ENCODE measurements around the gene AP3M1. TPM values are rescaled to one million over a fixed set of nuclear protein-coding genes. Genes with fewer than 3 reads are reported as not detected.
"Not testable (repeated sequence)": the region's sequence is repeated elsewhere in the genome, so short reads cannot be mapped to it uniquely, and the experiment has no call there.

AP3M1 gene, protein sequence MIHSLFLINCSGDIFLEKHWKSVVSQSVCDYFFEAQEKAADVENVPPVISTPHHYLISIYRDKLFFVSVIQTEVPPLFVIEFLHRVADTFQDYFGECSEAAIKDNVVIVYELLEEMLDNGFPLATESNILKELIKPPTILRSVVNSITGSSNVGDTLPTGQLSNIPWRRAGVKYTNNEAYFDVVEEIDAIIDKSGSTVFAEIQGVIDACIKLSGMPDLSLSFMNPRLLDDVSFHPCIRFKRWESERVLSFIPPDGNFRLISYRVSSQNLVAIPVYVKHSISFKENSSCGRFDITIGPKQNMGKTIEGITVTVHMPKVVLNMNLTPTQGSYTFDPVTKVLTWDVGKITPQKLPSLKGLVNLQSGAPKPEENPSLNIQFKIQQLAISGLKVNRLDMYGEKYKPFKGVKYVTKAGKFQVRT
- 28.0 TPM for total RNA-seq
- long read RNA-seq, full-length matches to known transcripts: 22 of 24 reads
- long read RNA-seq, partial matches to known transcripts: 1 of 24 reads
- long read RNA-seq, other reads (novel, unspliced or antisense): 1 of 24 reads

DNA sequence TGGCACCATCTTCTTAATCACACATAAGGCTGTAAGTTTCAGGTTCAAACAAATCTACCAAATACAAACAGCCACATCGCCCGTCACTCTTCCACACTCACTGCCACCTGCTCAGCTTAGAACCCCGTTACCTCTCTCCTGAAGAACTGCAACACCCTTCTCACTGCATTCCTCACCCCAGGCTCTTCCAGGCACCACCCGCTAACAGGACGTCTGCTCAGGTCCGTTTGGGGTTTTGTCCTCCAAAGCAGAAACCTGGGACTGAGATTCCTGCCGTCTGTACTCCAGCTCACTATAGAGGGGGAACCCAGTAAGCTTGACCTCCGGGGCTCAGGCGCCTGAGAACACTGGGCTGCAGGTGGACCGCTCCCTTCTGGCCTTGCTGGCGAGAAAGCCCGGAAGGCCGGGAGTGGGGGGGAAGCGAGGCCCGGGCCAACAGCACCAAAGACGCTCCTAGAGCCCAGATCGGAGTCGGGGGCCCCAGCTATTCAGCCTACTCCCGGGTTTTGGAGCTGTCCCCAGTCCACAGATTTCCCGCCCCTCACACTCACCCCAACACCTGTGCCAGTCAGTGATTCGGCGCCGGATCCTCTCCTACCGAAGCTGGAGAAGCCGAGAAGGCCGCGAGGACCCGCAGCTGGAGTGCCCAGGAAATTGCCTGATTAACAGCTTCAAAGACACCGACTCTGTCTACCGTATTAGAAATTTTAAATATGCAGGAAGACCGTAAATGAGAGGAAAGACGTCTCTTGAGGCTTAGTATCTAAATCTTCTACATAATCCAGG is at the start of gene AP3M1:
Gene AP3M1 (minus strand): TSS at position 625 of the 786 bp plus-strand sequence. CDS start 12,449 bp downstream, outside the sequence.
- DNase-seq (ENCODE audit: missing footprints) (peak; percentile 92), ATAC-seq (peak; percentile 65)
- intact Hi-C loops (cut with DNase I): loop anchor here (2.0 to 10.0 kb wide), 3 partner anchors 26 to 1084 kb away; partner anchors contain the start of gene COMTD1

DNA sequence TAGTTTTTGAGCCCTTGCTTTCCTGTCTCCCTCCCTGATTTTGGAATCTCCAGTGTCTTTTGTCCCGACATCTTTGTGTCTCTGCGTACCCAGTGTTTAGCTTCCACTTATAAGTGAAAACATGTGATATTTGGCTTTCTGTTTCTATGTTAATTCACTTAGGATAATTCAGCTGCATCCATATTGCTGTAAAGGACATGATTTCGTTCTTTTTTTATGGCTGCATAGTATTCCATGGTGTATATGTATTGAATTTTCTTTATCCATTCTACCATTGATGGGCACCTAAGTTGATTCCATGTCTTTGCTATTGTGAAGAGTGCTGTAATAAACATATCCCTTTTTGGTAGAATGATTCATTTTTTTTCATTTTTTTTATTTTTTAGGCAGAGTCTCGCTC is 48.7 kb upstream of the AP3M1 start:
- no peak for ATAC-seq
- no peak for DNase-seq (ENCODE audit: missing footprints)

DNA sequence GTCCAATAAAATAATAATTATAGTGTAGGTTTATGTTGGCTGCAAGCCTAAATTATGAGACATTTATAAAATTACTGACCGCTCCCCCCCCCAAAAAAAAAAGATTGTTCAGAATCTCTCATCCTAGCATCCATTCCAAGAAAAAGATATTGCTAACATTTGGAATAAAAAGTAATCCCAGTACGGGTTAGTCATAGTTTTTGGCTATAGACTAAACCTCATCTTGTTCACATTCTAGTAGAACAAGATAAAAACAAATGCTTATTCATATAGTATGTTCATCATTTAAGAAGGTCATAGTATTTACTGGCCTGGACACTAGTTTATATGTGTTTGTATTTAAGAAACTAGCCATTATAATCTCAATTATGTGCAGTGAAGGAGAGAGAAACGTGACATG is 44.4 kb upstream of the AP3M1 start:
- ATAC-seq: no peak
- intact Hi-C loops (cut with DNase I): no loop called here
- DNase-seq (ENCODE audit: missing footprints): no peak

More for the DNA sequence above, 48.7 kb upstream of the AP3M1 start:
- intact Hi-C loops (cut with DNase I): no loop called here

DNA sequence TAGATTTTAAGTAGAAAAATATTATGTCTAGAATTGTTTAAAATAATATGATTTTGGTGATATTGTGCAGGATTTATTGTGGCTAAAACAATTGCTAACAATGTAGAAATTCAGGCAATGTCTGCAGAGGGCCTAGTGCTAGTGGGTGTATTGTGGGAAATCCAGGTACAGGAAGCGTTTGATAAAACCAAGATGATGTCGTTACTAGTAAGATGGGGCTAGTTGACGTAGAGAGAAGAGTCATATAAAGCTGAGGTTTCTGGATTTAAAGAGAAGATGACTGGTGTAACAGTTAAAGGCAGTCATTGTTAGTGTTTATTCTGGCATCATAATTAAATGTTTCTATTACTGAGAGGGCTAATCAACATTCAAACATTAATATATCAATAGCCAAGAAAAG is 43.9 kb upstream of the AP3M1 start:
- DNase-seq (ENCODE audit: missing footprints): no peak
- intact Hi-C loops (cut with DNase I): no loop called here
- ATAC-seq: no peak

DNA sequence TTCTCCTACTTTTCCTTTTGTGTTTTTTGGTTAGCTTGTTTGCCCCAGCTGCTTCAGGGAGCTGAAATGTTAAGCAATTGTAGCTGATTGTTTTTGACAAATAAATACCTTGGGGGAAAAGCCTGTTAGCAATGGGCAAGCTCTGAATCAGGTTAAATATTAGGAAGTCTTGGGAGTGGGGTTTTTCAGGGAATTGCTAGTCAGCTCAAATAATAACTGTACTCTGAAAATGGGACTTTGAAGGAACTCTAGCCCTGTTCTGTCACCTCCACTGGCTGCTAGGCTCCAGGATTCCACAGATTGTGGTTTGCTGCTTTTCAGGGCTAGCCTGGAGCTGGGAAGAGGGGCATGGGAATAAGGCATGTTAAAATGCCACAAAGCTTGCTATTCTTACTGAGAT is 39.9 kb upstream of the AP3M1 start:
- DNase-seq (ENCODE audit: missing footprints): no peak
- no peak for ATAC-seq
- intact Hi-C loops (cut with DNase I): no loop called here

DNA sequence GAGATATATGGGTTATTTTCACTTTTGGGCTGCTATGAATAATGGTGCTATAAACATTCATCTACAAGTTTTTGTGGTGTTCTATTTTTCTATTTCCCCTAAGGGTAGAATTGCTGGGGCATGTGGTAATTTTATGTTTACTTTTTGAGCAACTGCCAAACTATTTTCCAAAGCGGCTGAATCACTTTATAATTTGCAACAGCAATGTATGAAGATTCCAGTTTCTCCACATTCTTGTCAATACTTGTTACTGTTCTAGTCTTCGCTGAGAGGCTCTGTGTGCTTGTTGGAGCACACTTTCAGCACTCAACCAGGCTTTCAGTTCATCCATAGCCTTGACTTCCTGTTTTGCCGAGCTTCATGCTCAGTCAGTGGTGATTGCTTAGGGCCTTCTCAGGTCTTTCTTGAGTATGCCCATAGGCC is 39.4 kb upstream of the AP3M1 start:
- DNase-seq (ENCODE audit: missing footprints): no peak
- intact Hi-C loops (cut with DNase I): no loop called here
- peak; percentile 46 for ATAC-seq

DNA sequence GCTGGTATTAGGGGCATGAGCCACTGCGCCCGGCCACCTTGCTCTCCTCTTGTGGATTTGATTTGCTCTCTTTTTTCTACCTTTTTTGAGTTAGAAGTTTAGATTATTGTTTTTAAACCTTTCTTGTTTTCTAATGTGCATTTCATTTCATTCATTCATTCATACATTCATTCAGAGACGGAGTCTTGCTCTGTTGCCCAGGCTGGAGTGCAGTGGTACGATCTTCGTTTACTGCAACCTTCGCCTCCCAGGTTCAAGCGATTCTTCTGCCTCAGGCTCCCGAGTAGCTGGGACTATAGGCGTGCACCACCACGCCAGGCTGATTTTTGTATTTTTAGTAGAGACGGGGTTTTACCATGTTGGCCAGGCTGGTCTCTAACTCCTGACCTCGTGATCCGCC is 38.0 kb upstream of the AP3M1 start:
- DNase-seq (ENCODE audit: missing footprints); intact Hi-C loops (cut with DNase I); ATAC-seq: not testable (repeated sequence)

DNA sequence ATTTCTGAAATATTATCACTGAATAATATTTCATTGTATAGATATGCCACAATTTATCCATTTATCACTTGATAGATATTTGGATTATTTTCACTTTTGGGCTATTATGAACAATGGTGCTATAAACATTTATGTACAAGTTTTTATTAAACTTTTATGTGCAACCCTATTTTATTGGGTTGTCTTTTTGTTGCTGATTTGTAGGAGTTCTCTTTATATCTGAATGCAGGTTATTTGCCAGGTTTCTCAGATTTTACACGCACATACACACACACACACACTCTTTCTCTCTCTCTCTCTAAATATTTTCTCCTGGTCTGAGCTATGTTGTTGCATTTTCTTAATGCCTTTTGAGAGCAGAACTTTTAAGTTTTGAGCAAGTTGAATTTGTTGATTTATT is 36.6 kb upstream of the AP3M1 start:
- ATAC-seq (no peak), DNase-seq (ENCODE audit: missing footprints) (no peak)
- intact Hi-C loops (cut with DNase I): no loop called here

DNA sequence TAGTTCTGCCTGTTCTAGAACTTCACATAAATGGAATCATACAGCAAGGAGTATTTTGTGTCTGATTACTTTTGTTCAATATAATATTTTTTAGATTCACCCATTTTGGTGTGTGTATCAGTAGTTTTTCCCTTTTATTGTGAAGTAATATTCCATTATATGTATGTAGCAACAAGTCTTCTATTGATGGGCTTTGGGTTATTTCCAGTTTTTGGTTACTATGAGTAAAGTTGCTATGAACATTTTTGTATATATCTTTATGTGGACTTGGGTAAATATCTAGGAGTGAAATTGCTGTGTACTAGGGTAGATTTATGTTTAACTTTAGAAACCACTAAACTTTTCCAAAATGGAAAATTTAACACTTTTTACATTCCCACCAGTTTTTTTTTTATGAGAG is 36.0 kb upstream of the AP3M1 start:
- intact Hi-C loops (cut with DNase I): no loop called here
- ATAC-seq (no peak), DNase-seq (ENCODE audit: missing footprints) (no peak)

DNA sequence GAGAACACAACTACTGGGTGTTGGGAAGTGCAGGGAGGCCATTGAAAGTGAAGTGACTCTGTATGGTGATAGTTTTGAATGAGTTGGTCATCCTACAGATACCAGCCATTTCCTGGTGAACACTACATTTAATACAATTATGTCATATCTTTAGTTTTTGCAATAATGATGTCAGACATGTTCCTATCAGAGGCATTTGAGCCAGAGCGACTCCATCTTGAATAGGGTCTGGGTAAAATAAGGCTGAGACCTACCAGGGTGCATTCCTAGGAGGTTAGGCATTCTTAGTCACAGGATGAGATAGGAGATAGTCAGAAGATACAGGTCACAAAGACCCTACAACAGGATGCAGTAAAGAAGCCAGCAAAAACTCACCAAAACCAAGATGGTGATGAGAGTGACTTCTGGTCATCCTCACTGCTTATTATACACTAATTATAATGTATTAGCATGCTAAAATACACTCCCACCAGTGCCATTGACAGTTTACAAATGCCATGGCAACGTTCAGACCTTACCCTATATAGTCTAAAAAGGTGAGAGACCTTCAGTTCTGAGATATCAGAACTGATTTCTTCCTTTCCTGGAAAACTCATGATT is 28.6 kb upstream of the AP3M1 start:
- DNase-seq (ENCODE audit: missing footprints): no peak
- no peak for ATAC-seq
- intact Hi-C loops (cut with DNase I): no loop called here

DNA sequence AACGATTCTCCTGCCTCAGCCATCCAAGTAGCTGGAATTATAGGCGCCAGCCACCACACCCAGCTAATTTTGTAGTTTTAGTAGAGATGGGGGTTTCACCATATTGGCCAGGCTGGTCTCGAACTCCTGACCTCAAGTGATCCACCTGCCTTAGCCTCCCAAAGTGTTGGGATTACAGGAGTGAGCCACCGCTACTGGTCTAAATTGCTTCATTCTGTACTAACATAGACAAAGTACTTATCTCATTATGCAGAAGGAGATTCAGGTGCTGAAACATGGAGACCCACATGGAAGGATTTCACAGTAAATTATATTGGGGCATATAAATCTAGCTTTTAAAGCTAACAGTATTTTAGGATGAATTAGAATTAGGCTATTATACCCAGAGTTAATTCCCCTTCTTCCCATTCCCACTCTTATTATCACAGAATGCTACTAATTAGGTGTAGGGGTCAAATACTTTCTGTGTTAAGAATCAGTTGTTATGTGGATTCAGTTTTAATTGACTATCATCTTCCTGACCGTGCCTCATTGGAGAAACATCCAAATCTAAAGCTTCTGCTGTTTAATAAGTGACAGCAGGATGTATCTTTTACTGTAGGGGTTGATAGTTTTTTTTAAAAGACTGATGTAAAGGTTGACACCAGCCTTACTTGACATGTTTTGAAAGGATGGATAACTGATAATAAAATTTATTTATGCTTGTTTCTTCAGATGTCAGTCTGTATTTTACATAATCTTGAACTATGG is 27.6 kb upstream of the AP3M1 start:
- no peak for ATAC-seq
- no peak for DNase-seq (ENCODE audit: missing footprints)
- intact Hi-C loops (cut with DNase I): no loop called here

DNA sequence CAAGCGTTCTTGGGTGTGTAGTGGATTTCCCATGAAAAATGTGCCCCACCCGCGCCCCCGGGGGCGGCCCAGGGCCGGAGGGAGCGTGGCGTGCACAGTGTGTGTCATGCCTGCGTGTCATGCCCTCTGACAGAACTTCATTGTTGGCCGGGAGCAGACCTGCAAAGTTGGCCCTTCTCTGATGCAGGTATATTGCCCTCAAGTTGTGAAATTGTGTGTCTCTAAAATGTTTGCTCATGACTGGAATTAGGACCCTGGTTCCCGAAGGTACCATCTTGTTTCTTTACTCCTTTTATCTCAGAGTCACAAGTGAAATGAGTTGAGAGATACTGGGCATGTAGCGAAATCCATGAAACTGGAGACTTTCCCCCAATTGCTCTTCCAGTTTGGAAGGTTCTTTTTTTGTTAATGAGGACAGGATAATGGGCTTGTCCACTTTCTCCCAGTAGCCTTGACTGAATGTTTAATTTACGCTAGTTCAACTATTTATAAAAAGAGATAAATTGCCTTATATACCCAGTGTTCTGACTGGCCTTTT is 26.6 kb upstream of the AP3M1 start:
- intact Hi-C loops (cut with DNase I): loop anchor here (2.0 kb wide), 1 partner anchor 26 kb away; the partner anchor contains the start of genes ADK and AP3M1
- DNase-seq (ENCODE audit: missing footprints) (no peak), ATAC-seq (no peak)

DNA sequence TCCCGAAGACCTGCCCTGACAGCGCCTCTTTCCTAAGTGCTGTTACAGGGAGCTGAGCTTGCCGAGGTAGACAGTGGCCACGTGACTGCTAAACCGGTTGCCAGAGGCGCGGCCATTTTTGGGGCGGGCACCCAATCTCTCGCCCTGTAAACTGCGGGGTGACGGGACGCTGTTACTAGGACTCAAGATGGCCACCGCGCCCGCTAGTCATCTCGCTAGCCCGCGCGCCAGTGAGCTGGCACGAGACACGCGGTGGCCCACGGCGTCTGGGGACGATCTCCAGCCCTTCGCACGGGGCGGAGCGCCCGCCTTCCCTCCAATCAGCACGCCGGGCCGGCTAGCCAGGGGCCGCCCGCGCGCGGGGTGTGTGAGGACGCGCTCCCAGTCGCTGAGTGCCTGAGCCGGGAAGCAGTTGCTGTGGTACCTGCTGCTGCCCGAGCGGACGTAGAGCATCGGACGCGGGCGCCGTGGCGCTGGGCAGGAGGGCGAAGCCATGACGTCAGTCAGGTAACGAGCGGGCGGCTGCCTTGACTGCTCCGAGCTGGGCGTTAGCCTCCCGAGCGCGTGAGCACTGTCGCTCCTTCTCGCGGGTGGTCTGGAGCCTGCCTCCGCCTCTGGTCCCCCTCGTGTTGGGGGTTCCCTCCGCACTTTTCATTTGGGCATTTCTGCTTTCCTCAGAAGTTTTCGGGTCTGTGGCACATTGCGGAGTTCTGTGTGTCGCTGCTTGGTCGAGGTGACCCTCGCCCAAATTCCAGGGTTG is 25.9 kb upstream of the AP3M1 start:
- peak; percentile 99 for ATAC-seq
- intact Hi-C loops (cut with DNase I): loop anchor here (2.0 kb wide), 1 partner anchor 26 kb away; the partner anchor contains the start of genes ADK and AP3M1
- peak; percentile 99 for DNase-seq (ENCODE audit: missing footprints)

DNA sequence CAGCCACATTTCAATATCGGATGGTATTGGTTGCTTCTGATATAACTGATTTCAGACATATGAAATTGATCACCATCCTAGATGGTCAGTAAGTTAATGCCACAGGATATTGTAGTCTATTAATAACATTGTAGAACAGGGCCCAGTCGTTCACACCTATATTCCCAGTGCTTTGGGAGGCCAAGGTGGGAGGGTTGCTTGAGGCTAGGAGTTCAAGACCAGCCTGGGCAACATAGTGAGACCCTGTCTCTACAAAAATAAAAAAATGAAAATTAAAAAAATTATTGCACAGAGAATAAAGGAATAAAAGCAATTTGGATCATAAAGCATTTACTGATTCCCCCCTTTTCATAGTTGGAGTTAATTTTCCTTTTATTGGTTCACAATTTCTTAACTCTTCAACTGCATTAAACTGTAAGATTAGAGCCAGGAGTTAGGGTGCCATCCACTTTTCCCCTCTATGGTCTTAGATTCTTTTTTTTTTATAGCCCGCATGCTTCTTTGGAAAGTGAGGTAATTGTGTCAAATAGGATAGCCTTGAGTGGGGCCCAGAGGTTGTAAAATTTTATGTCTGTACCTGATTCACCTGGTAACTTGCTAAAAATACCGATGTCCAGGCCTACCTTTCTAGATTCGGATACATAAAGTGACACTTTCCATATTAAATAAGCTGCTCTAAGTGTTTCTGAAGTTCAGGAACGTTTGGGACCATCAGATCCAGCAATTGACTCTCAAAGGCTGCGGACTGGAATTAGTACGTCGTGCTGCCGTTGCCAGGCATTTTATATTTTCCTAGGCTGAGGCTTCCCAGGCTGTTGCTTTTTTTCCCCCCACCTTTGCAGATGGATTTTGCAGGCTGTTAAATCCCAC is 25.1 kb upstream of the AP3M1 start:
- DNase-seq (ENCODE audit: missing footprints) (no peak), ATAC-seq (no peak)
- intact Hi-C loops (cut with DNase I): loop anchor here (2.0 kb wide), 1 partner anchor 25 kb away; the partner anchor contains the start of genes ADK and AP3M1

DNA sequence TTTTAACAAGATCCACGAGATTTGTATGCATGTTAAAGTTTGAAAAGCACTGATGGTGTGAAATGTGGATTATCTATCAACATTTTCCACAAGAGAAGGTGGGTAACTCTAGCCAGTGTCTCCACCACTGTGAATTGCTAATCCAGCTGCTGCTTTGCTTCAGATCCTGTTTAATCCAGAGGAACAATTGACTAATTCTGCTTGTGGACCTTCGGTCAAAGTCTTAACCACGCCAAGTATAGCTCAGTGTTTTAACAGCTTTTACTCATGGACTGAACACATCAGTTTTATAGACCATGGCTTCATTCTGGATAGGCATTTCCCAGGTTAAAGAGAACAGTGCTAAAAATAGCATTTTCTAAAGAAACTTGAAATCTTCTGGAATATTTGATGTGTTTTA is 23.9 kb upstream of the AP3M1 start:
- DNase-seq (ENCODE audit: missing footprints): no peak
- intact Hi-C loops (cut with DNase I): no loop called here

DNA sequence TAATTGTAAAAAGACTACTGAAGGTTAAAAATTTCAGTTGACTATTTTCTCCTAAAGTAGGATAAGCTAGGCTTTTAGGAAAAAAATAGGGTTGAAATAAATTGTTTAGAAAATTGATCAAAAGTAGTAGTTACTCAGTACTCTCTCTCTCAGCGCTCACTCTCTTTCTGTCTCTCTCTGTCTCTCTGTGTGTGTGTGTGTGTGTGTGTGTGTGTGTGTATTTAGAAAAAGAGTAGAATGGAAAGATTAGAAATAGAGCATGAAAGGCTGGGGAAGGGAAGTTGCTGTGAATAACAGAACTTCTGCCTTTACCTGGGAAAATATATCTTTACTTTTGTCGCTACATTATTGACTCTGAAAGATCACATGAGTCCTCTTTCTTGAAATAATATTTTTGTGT is 21.0 kb upstream of the AP3M1 start:
- ATAC-seq (no peak), DNase-seq (ENCODE audit: missing footprints) (no peak)
- intact Hi-C loops (cut with DNase I): no loop called here

More for the DNA sequence above, 23.9 kb upstream of the AP3M1 start:
- no peak for ATAC-seq

DNA sequence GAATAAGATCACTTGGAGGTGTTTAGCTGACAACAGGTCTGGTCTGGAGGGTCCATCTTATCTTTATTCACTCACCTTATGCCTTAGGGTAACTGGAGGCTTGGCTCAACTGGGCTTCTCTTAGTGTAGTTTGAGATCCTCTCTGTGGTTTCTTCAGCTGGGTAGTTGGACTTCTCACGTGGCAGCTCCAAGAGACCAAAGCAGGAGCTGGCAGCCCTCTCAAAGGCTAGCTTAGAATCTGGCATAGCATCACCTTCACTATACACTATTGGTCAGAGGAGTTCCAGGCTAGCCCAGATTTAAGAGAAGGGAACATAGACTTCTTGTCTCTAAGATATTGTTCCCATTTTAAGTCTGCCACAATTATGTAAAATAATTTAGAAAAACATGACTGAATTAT is 16.8 kb upstream of the AP3M1 start:
- DNase-seq (ENCODE audit: missing footprints): no peak
- intact Hi-C loops (cut with DNase I): no loop called here
- no peak for ATAC-seq

All from Right ventricle myocardium inferior (tissue), 1 donor.